HepG2 (cell line): ENCODE data around the gene SGF29. TPM values are rescaled to one million over a fixed set of nuclear protein-coding genes. Genes with fewer than 3 reads are reported as not detected.

Experiments used
- AGO1 ChIP-seq: fragments of 200-400 bp; formaldehyde crosslinking; IDR thresholded peaks from 2 replicates; pipeline ENCODE4 v1.6.1; 2017; ENCODE audit warnings: mild to moderate bottlenecking, low read depth, low read length, moderate library complexity; ENCODE audit not compliant: poor library complexity, severe bottlenecking
- BRD4 ChIP-seq: sonication (generic); formaldehyde crosslinking; IDR thresholded peaks from 2 replicates; pipeline ENCODE4 v1.4.0; 2020; ENCODE audit warnings: missing genetic modification reagents
- CBX1 ChIP-seq: IDR thresholded peaks from one replicate; pipeline ENCODE4 v1.6.1; 2016; ENCODE audit warnings: antibody characterized with exemption, low read depth
- FIP1L1 ChIP-seq: fragments of 200-400 bp; formaldehyde crosslinking; IDR thresholded peaks from 2 replicates; pipeline ENCODE4 v1.6.1; 2018; ENCODE audit warnings: low read depth, mild to moderate bottlenecking, low read length, moderate library complexity, borderline replicate concordance; ENCODE audit not compliant: insufficient read depth
- KDM5B ChIP-seq: sonication (generic); formaldehyde crosslinking; IDR thresholded peaks from 2 replicates; pipeline ENCODE4 v1.4.0; 2020; ENCODE audit warnings: missing genetic modification reagents, mild to moderate bottlenecking, borderline replicate concordance
- KLF11 ChIP-seq: IDR thresholded peaks from 2 replicates; pipeline ENCODE4 v1.6.1; 2016; ENCODE audit warnings: missing compliant biosample characterization
- MTA1 ChIP-seq: sonication (generic); formaldehyde crosslinking; IDR thresholded peaks from 2 replicates; pipeline ENCODE4 v1.4.0; 2020; ENCODE audit warnings: missing genetic modification reagents, mild to moderate bottlenecking, borderline replicate concordance
- MZF1 ChIP-seq: sonication (generic); formaldehyde crosslinking; IDR thresholded peaks from 2 replicates; pipeline ENCODE4 v1.8.1; 2023; ENCODE audit warnings: mild to moderate bottlenecking, missing genetic modification reagents, borderline replicate concordance
- NCOA1 ChIP-seq: sonication (generic); formaldehyde crosslinking; IDR thresholded peaks from 2 replicates; pipeline ENCODE4 v1.9.0; 2021; ENCODE audit warnings: missing genetic modification reagents
- PITX1 ChIP-seq: sonication (generic); formaldehyde crosslinking; IDR thresholded peaks from 2 replicates; pipeline ENCODE4 v1.5.1; 2020; ENCODE audit warnings: mild to moderate bottlenecking, missing genetic modification reagents
- RCOR2 ChIP-seq: IDR thresholded peaks from 2 replicates; pipeline ENCODE4 v1.6.1; 2016; ENCODE audit warnings: missing biosample characterization, missing genetic modification reagents
- SALL2 ChIP-seq: sonication (generic); formaldehyde crosslinking; IDR thresholded peaks from 2 replicates; pipeline ENCODE4 v1.8.1; 2023; ENCODE audit warnings: mild to moderate bottlenecking, missing genetic modification reagents, inconsistent platforms
- STAT5B ChIP-seq: sonication (generic); formaldehyde crosslinking; IDR thresholded peaks from 2 replicates; pipeline ENCODE4 v1.4.0; 2020; ENCODE audit warnings: missing genetic modification reagents
- TRIM24 ChIP-seq: sonication (generic); formaldehyde crosslinking; IDR thresholded peaks from 2 replicates; pipeline ENCODE4 v1.8.0; 2022; ENCODE audit warnings: mild to moderate bottlenecking, missing genetic modification reagents
- ZFP36 ChIP-seq: fragments of 150-350 bp; IDR thresholded peaks from 2 replicates; pipeline ENCODE4 v1.6.1; 2018; ENCODE audit warnings: borderline replicate concordance, low read length, low read depth; ENCODE audit not compliant: partially characterized antibody
- ZFP41 ChIP-seq: sonication (generic); formaldehyde crosslinking; IDR thresholded peaks from 2 replicates; pipeline ENCODE4 v1.4.0; 2020; ENCODE audit warnings: mild to moderate bottlenecking, missing genetic modification reagents, borderline replicate concordance
- ZNF264 ChIP-seq: sonication (generic); formaldehyde crosslinking; IDR thresholded peaks from 2 replicates; pipeline ENCODE4 v1.4.0; 2020; ENCODE audit warnings: missing genetic modification reagents
- polyA plus RNA-seq, 8 experiments: library from polyadenylated mRNA; depleted of rRNA in 3 of 8; stranded (reverse) in 7 of 8; unstranded in 1 of 8; fragments of >200 nt; fragmentation: Illumina TruSeq in 4 of 8; extraction: Trizol in 4 of 8; gene quantifications; 2 replicates each; pipeline versions ENCODE4 v1.2.1 to v1.2.3, GENCODE V29; 2011 to 2016; ENCODE audit warnings: low read depth in 4 of 8, missing spikeins in 1 of 8, mixed read lengths in 1 of 8; ENCODE audit not compliant: insufficient read depth in 1 of 8
- total RNA-seq, 5 experiments: library from RNA; depleted of rRNA; stranded (reverse); fragments of >200 nt; fragmentation: Illumina TruSeq; extraction: Trizol; gene quantifications; 2 replicates each; pipeline ENCODE4 v1.2.3, GENCODE V29; 2016; ENCODE audit warnings: low read depth in 1 of 5
- TF ChIP-seq, protein P1 (sequence below): sonication (generic); formaldehyde crosslinking; IDR thresholded peaks from 2 replicates; pipeline ENCODE4 v1.8.0; 2022; ENCODE audit warnings: missing genetic modification reagents, mild to moderate bottlenecking, inconsistent platforms, borderline replicate concordance
- TF ChIP-seq, protein P2 (sequence below): sonication (generic); formaldehyde crosslinking; IDR thresholded peaks from 2 replicates; pipeline ENCODE4 v1.4.0; 2020; ENCODE audit warnings: mild to moderate bottlenecking, missing genetic modification reagents
- TF ChIP-seq, protein P3 (sequence below): fragments of 450-650 bp; IDR thresholded peaks from 2 replicates; pipeline ENCODE4 v1.6.1; 2017; ENCODE audit warnings: mild to moderate bottlenecking
- TF ChIP-seq, protein P4 (sequence below): sonication (generic); formaldehyde crosslinking; IDR thresholded peaks from 2 replicates; pipeline ENCODE4 v1.4.0; 2020; ENCODE audit warnings: mild to moderate bottlenecking, low read depth, missing genetic modification reagents
- TF ChIP-seq, protein P5 (sequence below): sonication (generic); formaldehyde crosslinking; conservative IDR thresholded peaks from 2 replicates; pipeline ENCODE4 v1.4.0; 2020; ENCODE audit warnings: missing genetic modification reagents

Gene SGF29
- total and polyA plus RNA-seq, 2 of the 13 experiments (the other 11 are each of a cell fraction or from before 2014, with no cell fraction given) = 5.0 to 29.4 TPM

DNA sequence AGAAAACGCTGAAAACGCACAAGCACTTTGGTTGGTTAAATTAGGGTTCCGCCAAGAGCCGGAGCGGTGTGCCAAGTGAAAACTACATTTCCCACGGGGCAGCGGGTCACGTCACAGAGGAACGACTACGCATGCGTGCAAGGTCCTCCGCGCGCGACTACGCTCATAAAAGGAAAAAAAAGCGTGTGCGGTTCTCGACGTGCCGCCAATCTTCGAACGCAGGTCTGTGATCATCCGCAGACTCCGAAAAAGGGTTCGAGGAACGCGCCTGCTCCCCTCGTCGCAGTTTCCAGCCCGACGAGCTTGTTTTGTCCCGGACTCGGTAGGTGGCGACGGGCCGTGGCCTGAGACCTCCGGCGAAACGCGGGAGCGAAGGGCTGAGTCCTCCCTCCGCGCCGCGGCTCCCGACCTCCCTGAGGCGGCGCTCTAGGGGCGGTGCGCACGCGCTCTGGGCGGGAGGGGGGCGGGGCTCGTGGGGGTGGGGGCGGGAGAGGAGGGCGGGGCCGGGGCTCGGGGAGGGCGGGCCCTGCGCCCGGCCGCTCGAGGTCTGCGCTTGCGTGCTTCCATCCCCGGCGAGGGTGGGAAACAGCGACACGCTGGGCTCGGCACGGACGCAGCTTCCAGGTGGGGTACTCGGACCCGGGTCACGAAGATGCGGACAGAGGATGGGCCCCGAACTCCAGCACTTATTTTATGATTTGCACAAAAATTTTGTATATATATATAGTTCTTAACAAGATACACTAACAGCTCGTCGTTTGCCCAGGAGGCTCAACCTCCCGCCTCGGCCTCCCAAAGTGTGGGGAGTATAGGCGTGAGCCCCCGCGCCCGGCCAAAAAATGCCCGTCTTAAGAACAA, at the start of gene SGF29 (continued):
- TF ChIP-seq CBX1 = peak; percentile 97
- TF ChIP-seq BRD4 (CRISPR knock-in tag) = 0 out of 2 replicates have a peak, but pooled peaks have one; percentile 86
- peak; percentile 89 for TF ChIP-seq PITX1
- TF ChIP-seq ZFP36 = no peak
- no peak for TF ChIP-seq ZFP41 (CRISPR knock-in tag)
- no peak; the same call in 1 of the 2 replicates for TF ChIP-seq SALL2 (CRISPR knock-in tag)
- TF ChIP-seq NCOA1 (CRISPR knock-in tag) = no peak
- TF ChIP-seq MZF1 = peak; percentile 55; the same call in 1 of the 2 replicates
- TF ChIP-seq, protein P1, sequence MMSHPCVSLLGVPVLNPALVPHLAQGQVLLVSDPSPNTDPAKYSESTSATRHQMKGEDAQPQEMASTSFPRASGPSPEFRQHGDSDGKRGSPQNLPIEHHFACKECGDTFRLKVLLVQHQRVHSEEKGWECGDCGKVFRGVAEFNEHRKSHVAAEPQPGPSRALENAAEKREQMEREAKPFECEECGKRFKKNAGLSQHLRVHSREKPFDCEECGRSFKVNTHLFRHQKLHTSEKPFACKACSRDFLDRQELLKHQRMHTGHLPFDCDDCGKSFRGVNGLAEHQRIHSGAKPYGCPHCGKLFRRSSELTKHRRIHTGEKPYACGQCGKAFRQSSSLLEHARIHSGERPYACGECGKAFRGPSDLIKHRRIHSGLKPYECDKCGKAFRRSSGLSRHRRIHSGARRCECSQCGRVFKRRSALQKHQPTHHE (CRISPR knock-in tag) = peak; percentile 72; the same call in 1 of the 2 replicates
- TF ChIP-seq, protein P2, sequence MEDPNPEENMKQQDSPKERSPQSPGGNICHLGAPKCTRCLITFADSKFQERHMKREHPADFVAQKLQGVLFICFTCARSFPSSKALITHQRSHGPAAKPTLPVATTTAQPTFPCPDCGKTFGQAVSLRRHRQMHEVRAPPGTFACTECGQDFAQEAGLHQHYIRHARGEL (CRISPR knock-in tag) = no peak
- TF ChIP-seq, protein P3, sequence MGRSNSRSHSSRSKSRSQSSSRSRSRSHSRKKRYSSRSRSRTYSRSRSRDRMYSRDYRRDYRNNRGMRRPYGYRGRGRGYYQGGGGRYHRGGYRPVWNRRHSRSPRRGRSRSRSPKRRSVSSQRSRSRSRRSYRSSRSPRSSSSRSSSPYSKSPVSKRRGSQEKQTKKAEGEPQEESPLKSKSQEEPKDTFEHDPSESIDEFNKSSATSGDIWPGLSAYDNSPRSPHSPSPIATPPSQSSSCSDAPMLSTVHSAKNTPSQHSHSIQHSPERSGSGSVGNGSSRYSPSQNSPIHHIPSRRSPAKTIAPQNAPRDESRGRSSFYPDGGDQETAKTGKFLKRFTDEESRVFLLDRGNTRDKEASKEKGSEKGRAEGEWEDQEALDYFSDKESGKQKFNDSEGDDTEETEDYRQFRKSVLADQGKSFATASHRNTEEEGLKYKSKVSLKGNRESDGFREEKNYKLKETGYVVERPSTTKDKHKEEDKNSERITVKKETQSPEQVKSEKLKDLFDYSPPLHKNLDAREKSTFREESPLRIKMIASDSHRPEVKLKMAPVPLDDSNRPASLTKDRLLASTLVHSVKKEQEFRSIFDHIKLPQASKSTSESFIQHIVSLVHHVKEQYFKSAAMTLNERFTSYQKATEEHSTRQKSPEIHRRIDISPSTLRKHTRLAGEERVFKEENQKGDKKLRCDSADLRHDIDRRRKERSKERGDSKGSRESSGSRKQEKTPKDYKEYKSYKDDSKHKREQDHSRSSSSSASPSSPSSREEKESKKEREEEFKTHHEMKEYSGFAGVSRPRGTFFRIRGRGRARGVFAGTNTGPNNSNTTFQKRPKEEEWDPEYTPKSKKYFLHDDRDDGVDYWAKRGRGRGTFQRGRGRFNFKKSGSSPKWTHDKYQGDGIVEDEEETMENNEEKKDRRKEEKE = no peak
- peak; percentile 52; the same call in 1 of the 2 replicates for TF ChIP-seq RCOR2 (CRISPR knock-in tag)
- TF ChIP-seq, protein P4, sequence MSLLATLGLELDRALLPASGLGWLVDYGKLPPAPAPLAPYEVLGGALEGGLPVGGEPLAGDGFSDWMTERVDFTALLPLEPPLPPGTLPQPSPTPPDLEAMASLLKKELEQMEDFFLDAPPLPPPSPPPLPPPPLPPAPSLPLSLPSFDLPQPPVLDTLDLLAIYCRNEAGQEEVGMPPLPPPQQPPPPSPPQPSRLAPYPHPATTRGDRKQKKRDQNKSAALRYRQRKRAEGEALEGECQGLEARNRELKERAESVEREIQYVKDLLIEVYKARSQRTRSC (CRISPR knock-in tag) = 0 out of 2 replicates have a peak, but pooled peaks have one; percentile 28
- TF ChIP-seq KLF11 (CRISPR knock-in tag) = peak; percentile 96
- peak; percentile 66 for TF ChIP-seq AGO1
- TF ChIP-seq ZNF264 = 0 out of 2 replicates have a peak, but pooled peaks have one; percentile 72
- TF ChIP-seq TRIM24 (CRISPR knock-in tag) = no peak
- no peak for TF ChIP-seq FIP1L1
- TF ChIP-seq, protein P5, sequence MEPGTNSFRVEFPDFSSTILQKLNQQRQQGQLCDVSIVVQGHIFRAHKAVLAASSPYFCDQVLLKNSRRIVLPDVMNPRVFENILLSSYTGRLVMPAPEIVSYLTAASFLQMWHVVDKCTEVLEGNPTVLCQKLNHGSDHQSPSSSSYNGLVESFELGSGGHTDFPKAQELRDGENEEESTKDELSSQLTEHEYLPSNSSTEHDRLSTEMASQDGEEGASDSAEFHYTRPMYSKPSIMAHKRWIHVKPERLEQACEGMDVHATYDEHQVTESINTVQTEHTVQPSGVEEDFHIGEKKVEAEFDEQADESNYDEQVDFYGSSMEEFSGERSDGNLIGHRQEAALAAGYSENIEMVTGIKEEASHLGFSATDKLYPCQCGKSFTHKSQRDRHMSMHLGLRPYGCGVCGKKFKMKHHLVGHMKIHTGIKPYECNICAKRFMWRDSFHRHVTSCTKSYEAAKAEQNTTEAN (CRISPR knock-in tag) = peak; percentile 4; the same call in 1 of the 2 replicates
- TF ChIP-seq KDM5B (CRISPR knock-in tag) = peak; percentile 93
- TF ChIP-seq MTA1 = peak; percentile 91
- TF ChIP-seq STAT5B (CRISPR knock-in tag) = no peak
